Stimulated activated CD4-positive, alpha-beta T cell treated with anti-CD3 and anti-CD28 coated beads, Interleukin-1b, Interleukin-23, amount 100 ng/mL, for 48 hours (primary cell): ENCODE measurements around the gene BEND3.
"Not testable (repeated sequence)": the region's sequence is repeated elsewhere in the genome, so short reads cannot be mapped to it uniquely, and the experiment has no call there.

Experiments used
- DNase-seq: peaks from one replicate; pipeline ENCODE4 v3.0.0-alpha.2; 2020

The BEND3 gene

DNA sequence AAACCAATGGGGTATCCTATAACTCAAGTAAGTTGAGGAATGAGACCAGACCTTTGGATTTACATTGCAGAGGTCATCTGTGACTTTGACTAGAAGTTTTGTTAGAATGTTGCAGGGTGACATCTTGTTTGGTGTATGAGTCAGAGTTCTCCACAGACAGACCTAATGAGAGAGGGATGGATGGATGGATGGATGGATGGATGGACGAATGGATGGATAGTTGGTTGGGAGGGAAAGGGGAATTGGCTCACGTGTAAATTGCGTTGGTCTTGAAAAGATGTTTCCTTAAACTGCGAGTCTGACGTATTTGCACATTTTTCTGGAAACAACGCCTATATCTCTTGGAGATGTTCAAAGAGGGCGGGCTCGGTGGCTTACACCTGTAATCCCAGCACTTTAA lies 88.3 kb downstream of the BEND3 start:
- DNase-seq, result no peak

DNA sequence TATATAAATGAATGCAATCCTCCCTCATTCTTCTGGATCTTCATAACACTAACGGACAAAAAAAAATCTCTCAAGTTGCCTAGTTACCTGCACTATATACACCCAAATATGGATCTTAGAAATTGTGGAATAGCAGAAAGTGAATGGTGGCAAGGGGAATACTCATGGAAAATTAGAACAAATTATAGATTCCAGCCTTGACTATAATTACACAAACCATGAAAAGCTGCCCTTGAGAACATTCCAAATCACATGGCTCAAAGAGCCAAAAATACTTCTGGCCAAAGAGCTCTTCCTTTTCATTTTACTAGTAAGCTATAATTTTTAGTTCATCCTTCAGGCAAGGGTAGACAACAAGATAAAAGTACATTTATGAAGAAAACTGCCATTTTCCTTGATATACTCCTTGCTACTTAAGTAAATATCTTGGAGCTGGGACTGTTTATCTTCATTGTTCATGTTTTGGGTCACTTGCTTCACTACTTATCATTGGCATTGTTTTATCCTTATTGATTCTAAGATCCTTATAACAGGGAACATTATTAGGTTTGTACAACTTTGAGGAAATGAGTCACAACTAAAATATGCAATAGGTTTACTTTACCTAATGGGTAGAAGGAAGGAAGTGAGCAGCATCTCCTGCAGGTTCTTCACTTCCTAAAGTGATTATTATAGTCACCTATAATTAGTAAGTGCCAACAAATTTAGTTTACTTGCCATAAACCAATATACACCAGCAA lies 93.7 kb downstream of the BEND3 start:
- DNase-seq, result no peak

DNA sequence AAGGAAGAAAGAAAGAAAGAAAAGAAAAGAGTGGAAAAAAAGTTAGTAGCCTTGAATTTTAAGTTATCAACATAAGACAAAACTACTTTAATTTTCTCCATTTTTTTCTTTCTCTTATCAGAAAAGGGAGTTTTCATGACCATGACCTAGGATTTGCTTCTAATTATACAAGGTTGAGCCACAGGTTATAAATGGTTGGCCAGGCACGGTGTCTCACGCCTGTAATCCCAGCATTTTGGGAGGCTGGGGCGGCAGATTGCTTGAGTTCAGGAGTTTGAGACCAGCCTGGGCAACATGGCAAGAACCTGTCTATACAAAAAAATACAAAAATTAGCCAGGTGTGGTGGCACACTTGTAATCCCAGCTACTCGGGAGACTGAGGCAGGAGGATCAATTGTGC lies 95.1 kb downstream of the BEND3 start:
- no peak for DNase-seq

DNA sequence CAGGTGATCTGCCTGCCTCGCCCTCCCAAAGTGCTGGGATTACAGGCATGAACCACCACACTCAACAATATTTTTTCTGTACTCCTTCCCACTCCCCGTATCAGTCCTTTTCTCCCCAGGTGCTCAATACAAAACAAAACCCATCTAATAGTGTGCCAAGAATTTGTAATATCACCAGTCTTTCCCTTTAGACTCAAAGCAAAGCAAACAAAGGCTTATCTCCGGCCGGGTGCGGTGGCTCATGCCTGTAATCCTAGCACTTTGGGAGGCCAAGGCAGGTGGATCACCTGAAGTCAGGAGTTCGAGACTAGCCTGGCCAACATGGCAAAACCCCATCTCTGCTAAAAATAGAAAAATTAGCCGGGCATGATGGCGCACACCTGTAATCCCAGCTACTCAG lies 95.7 kb downstream of the BEND3 start:
- not testable (repeated sequence) for DNase-seq

DNA sequence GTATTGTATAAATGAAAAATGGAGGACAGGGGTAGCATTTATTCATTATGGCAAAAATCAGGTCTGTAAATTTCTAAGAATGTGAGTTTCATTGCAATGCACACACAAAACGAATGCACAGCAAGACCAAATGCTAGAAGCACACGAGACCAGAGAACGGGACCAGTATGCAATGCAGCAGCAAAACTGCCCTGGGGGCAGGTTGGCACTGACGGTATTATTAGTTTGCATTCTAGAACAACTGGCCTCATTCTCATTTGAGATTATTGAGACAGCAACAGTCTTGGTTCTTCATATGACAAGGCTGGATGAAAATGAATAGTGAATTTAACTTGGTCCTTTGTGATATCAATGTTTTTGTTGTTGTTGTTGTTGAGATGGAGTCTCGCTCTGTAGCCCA lies 96.3 kb downstream of the BEND3 start:
- DNase-seq, result no peak
